ENCODE data around the gene PCDHGA1.
A peak's percentile ranks its signal among the peaks of the same experiment; 100 is the strongest.
"Not testable (repeated sequence)": the region's sequence is repeated elsewhere in the genome, so short reads cannot be mapped to it uniquely, and the experiment has no call there.

PCDHGA1 gene

DNA sequence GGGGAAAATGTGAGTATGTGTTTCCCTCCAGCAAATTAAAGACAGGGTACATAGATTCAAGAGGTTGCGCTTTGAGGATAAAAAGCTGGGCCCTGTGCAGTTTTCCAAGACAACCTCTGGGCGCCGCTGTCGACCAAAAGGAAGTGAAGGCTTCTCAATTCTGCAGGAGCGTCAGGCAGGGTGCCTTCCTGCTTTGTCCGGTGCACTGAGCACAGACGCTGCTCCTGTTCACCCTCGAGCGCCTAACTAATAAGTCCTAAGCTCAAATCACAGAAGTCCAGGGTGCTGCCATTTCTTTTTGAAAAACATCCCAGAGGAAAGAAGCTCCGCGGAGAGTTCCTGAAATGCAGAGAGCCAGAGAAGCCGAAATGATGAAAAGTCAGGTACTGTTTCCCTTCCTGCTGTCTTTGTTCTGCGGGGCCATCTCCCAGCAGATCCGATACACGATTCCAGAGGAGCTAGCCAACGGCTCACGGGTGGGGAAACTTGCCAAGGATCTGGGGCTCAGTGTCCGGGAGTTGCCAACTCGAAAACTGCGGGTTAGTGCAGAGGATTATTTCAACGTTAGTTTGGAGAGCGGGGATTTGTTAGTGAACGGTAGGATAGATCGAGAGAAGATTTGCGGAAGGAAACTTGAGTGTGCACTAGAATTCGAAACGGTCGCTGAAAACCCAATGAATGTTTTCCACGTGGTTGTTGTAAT, 19.8 kb downstream of the PCDHGA1 start, which contains the start of gene PCDHGB1:
TSS of gene PCDHGB1 (plus strand) at position 183 of the 703 bp plus-strand sequence. CDS start at position 345, 162 bp downstream.
- DNase-seq (ENCODE audit: low read depth) = peak; percentile 42

- DNase-seq (ENCODE audit: low read depth) = no peak
These were observed 21.3 kb downstream of the PCDHGA1 start for GRCh38 chr5:141351591-141351990.

- no peak for DNase-seq (ENCODE audit: low read depth)
These were observed 24.7 kb downstream of the PCDHGA1 start, which contains the start of gene PCDHGA4 for GRCh38 chr5:141354900-141355469. PCDHGA4 (plus strand) TSS chr5:141355021; CDS start chr5:141355108, 87 bp downstream.

- no peak for DNase-seq (ENCODE audit: low read depth)
These were observed 25.3 kb downstream of the PCDHGA1 start for GRCh38 chr5:141355641-141356040.

DNA sequence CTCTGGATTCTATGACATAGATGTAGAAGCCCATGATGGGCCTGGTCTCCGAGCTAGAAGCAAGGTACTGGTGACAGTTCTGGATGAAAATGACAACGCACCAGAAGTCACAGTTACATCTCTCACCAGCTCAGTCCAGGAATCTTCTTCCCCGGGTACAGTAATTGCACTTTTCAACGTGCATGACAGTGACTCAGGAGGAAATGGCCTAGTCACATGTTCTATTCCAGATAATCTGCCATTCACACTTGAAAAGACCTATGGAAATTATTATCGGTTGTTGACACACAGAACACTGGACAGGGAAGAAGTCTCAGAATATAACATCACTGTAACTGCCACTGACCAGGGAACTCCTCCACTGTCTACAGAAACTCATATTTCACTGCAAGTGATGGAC, 25.8 kb downstream of the PCDHGA1 start:
- DNase-seq (ENCODE audit: low read depth) = no peak

GRCh38 chr5:141356950-141357349, 26.6 kb downstream of the PCDHGA1 start:
- no peak for DNase-seq (ENCODE audit: low read depth)

DNA sequence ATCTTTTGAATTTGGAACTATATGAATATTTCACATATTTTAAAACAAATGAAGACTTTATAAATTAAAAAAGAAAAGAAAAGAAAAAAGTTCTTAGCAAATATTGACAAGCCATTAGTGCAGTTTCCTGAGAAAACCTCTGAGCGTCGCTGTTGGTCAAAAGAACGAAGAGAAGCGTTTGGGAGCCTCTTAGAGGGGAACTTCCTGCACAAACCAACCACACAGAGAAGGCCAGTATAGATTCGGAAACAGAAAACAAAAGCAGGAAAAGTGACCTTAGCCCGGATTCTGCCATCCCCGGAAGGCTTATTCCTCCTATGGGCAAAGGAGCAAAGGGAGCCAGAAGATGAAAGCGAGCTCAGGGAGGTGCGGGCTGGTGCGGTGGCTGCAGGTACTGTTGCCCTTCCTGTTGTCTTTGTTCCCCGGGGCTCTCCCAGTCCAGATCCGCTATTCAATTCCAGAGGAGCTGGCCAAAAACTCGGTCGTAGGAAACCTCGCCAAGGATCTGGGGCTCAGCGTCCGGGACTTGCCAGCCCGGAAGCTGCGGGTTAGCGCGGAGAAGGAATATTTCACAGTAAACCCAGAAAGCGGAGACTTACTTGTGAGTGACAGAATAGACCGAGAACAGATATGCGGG, 29.6 kb downstream of the PCDHGA1 start, which contains the start of gene PCDHGB2:
TSS of gene PCDHGB2 (plus strand) at position 205 of the 637 bp plus-strand sequence. CDS start at position 347, 142 bp downstream.
- DNase-seq (ENCODE audit: low read depth) = no peak

- DNase-seq (ENCODE audit: low read depth) = no peak
These were observed 30.4 kb downstream of the PCDHGA1 start for GRCh38 chr5:141360685-141361084.

GRCh38 chr5:141362719-141363118, 32.4 kb downstream of the PCDHGA1 start:
- DNase-seq (ENCODE audit: low read depth) = no peak

DNA sequence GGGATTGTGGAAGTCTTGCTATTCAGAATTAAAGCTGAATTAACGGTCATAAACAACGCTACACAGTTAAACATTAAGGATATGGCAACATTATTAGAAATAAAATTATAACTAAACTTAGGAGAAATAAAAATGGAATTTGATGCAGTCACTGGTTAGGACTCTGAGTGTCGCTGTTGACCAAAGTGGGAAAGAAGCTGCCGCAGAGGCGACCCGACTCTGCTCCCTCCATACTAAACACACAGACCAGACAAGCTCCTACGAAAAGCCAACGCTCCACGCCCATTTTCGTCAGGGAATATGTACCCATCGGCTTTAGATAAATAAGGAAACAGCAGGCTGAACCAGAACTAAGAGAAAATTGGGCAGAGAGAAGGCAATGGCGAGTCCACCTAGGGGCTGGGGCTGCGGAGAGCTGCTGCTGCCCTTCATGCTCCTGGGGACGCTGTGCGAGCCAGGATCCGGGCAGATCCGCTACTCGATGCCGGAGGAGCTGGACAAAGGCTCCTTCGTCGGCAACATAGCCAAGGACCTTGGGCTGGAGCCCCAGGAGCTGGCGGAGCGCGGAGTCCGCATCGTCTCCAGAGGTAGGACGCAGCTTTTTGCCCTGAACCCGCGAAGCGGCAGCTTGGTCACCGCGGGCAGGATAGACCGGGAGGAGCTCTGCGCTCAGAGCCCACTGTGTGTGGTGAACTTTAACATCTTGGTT, 33.8 kb downstream of the PCDHGA1 start, which contains the start of gene PCDHGA5:
TSS of gene PCDHGA5 (plus strand) at position 211 of the 709 bp plus-strand sequence. CDS start at position 380, 169 bp downstream.
- no peak for DNase-seq (ENCODE audit: low read depth)

- no peak for DNase-seq (ENCODE audit: low read depth)
These were observed 35.9 kb downstream of the PCDHGA1 start for GRCh38 chr5:141366016-141366896.

DNA sequence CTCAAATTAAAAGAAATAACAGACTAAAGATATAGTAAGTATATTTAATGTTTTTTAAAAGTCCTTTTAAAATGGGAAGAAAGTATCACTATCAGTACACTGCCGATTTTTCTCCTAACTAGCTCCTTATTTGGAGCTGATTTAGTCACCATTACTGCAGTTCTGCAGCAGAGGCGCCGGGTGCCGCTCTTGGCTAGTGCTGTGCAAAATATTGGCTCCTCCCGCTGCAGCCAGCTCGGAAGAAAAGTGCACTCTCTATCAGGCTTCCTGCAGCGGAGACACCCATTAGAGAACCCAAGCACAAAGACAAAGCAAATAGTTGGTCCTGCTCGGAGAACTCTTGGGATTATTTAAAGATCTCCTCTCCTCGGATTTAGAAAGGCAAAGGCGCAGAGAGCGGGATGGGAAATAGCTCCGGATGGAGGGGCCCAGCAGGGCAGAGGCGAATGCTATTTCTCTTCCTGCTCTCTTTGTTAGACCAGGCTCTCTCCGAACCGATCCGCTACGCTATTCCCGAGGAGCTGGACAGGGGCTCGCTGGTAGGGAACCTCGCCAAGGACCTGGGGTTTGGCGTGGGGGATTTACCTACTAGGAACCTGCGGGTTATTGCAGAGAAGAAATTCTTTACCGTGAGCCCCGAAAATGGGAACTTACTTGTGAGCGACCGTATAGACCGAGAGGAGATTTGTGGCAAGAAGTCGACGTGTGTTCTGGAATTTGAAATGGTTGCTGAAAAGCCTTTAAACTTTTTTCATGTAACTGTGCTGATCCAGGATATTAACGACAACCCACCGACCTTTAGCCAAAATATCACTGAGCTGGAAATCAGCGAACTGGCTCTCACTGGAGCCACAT, 39.9 kb downstream of the PCDHGA1 start, which contains the start of gene PCDHGB3:
TSS of gene PCDHGB3 (plus strand) at position 249 of the 855 bp plus-strand sequence. CDS start at position 402, 153 bp downstream.
- DNase-seq (ENCODE audit: low read depth) = no peak

DNA sequence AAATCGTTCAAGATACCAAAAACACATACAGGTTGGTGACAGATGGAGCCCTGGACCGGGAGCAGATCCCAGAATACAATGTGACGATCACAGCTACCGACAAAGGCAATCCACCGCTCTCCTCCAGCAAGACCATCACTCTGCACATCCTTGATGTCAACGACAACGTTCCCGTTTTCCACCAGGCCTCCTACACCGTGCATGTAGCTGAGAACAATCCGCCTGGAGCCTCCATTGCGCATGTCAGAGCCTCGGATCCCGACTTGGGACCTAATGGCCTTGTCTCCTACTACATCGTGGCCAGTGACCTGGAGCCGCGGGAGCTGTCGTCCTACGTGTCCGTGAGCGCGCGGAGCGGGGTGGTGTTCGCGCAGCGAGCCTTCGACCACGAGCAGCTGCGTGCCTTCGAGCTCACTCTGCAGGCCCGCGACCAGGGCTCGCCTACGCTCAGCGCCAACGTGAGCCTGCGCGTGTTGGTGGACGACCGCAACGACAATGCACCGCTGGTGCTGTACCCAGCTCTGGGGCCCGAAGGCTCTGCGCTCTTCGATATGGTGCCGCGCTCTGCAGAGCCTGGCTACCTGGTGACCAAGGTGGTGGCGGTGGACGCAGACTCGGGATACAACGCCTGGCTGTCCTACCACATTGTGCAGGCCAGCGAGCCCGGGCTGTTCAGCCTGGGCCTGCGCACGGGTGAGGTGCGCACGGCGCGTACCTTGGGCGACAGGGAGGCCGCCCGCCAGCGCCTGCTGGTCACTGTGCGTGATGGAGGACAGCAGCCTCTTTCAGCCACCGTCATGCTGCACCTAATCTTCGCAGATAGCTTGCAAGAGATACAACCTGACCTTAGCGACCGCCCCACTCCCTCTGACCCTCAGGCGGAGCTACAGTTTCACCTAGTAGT, 41.5 kb downstream of the PCDHGA1 start:
- DNase-seq (ENCODE audit: low read depth) = no peak

DNA sequence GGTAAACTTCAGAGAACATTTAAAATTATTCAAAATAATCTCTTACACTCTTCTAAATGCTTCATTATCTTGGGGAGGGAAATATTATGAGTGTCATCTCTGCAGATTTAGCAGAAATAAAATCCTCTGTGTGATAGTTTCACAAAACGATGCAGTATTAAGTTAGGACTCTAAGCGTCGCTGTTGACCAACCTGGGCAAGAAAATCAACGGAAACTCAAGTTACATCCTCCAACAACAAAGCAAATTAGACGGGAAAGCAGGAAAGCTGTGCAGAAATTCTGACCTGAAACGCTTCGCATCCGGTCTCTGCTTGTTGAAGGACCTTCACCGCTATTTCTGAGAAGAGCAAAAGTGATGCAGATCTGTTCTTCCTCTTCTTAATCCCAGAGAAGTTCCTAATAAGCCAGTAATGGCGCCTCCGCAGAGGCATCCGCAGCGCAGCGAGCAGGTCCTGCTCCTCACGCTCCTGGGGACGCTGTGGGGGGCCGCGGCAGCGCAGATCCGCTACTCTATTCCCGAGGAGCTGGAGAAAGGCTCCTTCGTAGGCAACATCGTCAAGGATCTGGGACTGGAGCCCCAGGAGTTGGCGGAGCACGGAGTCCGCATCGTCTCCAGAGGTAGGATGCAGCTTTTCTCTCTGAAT, 43.5 kb downstream of the PCDHGA1 start, which contains the start of gene PCDHGA6:
TSS of gene PCDHGA6 (plus strand) at position 219 of the 645 bp plus-strand sequence. CDS start at position 412, 193 bp downstream.
- DNase-seq (ENCODE audit: low read depth) = no peak

DNA sequence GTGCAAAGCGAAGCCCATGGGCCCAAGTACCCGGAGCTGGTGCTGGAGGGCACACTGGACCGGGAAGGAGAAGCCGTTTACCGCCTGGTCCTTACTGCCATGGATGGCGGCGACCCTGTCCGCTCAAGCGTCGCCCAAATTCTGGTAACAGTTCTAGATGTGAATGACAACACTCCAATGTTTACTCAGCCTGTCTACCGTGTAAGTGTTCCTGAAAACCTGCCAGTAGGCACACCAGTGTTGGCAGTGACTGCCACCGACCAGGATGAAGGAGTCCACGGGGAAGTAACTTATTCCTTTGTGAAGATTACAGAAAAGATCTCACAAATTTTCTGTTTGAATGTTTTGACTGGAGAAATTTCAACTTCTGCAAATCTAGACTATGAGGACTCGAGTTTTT, 44.3 kb downstream of the PCDHGA1 start:
- no peak for DNase-seq (ENCODE audit: low read depth)

GRCh38 chr5:141375444-141376155, 45.3 kb downstream of the PCDHGA1 start:
- not testable (repeated sequence) for DNase-seq (ENCODE audit: low read depth)

GRCh38 chr5:141382469-141383294, 52.4 kb downstream of the PCDHGA1 start, which contains the start of gene PCDHGA7:
PCDHGA7 (plus strand) TSS chr5:141382742; CDS start chr5:141382900, 158 bp downstream.
- DNase-seq (ENCODE audit: low read depth) = no peak
